HG03060 (cell line): Measurements from ENCODE around the gene S1PR1.
A peak's percentile ranks its signal among the peaks of the same experiment; 100 is the strongest.

Source experiments
- ATAC-seq: cut with Tn5 transposase; IDR thresholded peaks from one replicate; pipeline ENCODE4 v1.9.1; 2021; ENCODE audit warnings: low read depth, moderate number of reproducible peaks; ENCODE audit not compliant: unreplicated experiment

Gene S1PR1

GRCh38 chr1:101244842-101245241 is 8.0 kb downstream of the S1PR1 start:
- ATAC-seq: no peak

GRCh38 chr1:101245246-101245927 is 8.6 kb downstream of the S1PR1 start:
- no peak for ATAC-seq

- ATAC-seq: peak; percentile 92
These were observed 10.8 kb downstream of the S1PR1 start for GRCh38 chr1:101247404-101248287.

GRCh38 chr1:101250222-101250621 is 13.4 kb downstream of the S1PR1 start:
- no peak for ATAC-seq

GRCh38 chr1:101250656-101251272 is 13.9 kb downstream of the S1PR1 start:
- no peak for ATAC-seq

- no peak for ATAC-seq
These were observed 14.7 kb downstream of the S1PR1 start for GRCh38 chr1:101251504-101251903.

GRCh38 chr1:101253976-101254674 is 17.3 kb downstream of the S1PR1 start:
- ATAC-seq: no peak

- peak; percentile 83 for ATAC-seq
These were observed 20.9 kb downstream of the S1PR1 start for GRCh38 chr1:101257500-101258325.

- ATAC-seq: no peak
These were observed 22.9 kb downstream of the S1PR1 start for GRCh38 chr1:101259744-101260148.

GRCh38 chr1:101260556-101261350 is 23.9 kb downstream of the S1PR1 start:
- no peak for ATAC-seq

- no peak for ATAC-seq
These were observed 24.8 kb downstream of the S1PR1 start for GRCh38 chr1:101261623-101262022.

- no peak for ATAC-seq
These were observed 25.2 kb downstream of the S1PR1 start for GRCh38 chr1:101262060-101262459.

- no peak for ATAC-seq
These were observed 26.0 kb downstream of the S1PR1 start for GRCh38 chr1:101262630-101263348.

GRCh38 chr1:101264697-101265096 is 27.9 kb downstream of the S1PR1 start:
- ATAC-seq: no peak

- no peak for ATAC-seq
These were observed 28.9 kb downstream of the S1PR1 start for GRCh38 chr1:101265684-101266083.

GRCh38 chr1:101267082-101267481 is 30.3 kb downstream of the S1PR1 start:
- no peak for ATAC-seq

- no peak for ATAC-seq
These were observed 32.1 kb downstream of the S1PR1 start for GRCh38 chr1:101268893-101269292.

- ATAC-seq: no peak
These were observed 38.9 kb downstream of the S1PR1 start for GRCh38 chr1:101275672-101276071.
